Right renal cortex interstitium (tissue), 3 donors: ENCODE data around the gene KCNIP1. TPM values are rescaled to one million over a fixed set of nuclear protein-coding genes. Genes with fewer than 3 reads are reported as not detected.

Experiments used
- DNase-seq, 3 donors: peaks; one replicate each; pipeline ENCODE4 v3.0.0-alpha.2; 2013; ENCODE audit warnings: low read depth in 3 of 3, low spot score in 2 of 3
- polyA plus RNA-seq, 3 donors: library from polyadenylated mRNA; unstranded; fragments of 120-200 nt; gene quantifications; one replicate each; pipeline ENCODE4 v1.2.1, GENCODE V29; 2013; ENCODE audit not compliant: insufficient read length in 3 of 3

KCNIP1 gene
- polyA plus RNA-seq, 3 donors: 11.7 to 13.9 (median 13.7) TPM

GRCh38 chr5:170482511-170482910 lies 21.3 kb upstream of the KCNIP1 start:
- no peak for DNase-seq

GRCh38 chr5:170483701-170484458 lies 19.9 kb upstream of the KCNIP1 start:
- DNase-seq: no peak

GRCh38 chr5:170484459-170484831 lies 19.4 kb upstream of the KCNIP1 start:
- no peak for DNase-seq

DNA sequence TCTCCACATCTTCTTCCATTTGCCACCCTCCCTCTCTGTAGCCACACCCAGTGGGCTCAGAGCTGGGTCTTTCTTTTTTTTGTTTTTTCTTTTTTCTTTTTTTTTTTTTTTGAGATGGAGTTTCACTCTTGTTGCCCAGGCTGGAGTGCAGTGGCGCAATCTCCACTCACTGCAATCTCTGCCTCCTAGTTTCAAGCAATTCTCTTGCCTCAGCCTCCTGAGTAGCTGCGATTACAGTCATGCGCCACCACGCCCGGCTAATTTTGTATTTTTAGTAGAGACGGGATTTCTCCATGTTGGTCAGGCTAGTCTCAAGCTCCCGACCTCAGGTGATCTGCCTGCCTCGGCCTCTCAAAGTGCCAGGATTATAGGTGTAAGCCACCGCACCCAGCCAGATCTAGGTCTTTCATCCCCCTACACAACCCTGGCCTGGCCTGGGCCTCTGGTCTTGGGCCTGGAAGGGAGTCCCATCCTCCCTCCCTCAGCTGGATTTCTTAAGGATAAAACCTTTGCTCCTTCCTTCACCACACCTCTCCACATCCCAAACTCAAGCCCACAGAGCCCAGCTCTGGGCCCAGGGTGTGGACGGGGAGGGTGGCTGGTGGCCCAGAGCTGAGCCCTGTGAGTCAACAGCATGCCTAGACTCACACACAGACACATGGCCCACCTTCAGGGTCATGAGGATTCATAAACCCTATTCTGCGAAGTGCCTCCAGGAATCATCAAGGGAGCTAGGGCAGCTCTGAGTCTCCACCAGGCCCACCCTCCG lies 18.8 kb upstream of the KCNIP1 start:
- DNase-seq: no peak

- DNase-seq: no peak
Measured at GRCh38 chr5:170485616-170485911, 18.3 kb upstream of the KCNIP1 start.

DNA sequence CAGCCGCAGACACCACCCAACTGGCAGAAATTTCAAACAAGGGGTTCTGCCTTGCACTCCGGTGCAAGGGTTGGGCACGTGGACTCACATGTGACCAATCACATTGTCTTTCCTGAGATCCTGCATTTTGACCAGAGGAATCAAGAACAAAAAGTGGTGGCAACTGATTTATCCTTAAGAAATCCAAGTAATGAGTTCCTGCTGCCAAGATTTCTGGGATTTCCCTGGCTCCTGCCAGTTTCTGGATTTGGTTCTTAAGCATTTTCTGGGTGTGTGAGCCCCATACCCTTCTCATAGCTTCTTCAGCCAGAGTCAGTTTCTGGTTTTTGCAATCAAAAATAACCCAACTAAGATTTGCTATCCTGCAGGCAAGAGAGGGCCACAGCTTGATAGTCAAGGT lies 17.4 kb upstream of the KCNIP1 start:
- no peak for DNase-seq

DNA sequence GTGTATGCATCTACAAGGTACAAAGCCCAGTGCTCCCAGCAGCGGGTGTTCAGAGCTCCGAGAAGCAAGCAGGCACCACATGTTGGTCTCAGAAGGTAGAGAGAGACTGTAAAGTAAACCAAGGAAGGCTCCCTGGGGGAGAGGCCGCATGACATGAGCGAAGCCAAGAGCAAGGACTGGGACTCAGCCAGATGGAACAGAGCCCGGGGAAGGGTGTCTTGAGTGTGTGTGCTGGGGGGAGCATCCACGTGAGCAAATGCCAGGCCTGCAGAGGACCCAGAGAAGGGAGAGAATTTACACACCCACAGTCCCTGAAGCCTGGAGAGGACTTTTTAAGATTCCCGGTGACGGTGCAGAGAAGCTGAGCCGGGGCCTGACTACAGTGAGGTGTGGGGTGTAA lies 15.2 kb upstream of the KCNIP1 start:
- DNase-seq: no peak

DNA sequence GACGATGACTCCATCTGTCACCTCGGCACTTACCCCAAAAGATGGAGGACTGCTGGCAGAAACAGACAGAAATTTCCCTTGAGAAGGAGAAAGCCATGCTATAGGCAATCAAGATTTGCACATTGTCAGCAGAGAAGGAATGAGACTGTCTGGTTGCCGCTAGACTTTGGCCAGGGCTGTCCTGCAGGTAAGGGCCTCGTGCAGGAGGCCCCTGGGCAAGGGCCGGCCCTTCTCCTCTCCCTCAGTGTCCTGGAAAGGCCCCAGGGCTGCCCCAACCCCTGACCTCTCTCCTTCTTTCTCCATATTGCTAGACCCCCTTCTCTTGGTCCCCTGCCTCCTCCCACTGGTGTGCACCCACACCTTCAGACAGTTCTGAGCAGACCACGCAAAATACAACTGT lies 14.6 kb upstream of the KCNIP1 start:
- no peak for DNase-seq

GRCh38 chr5:170490381-170490780 lies 13.4 kb upstream of the KCNIP1 start:
- no peak for DNase-seq

DNA sequence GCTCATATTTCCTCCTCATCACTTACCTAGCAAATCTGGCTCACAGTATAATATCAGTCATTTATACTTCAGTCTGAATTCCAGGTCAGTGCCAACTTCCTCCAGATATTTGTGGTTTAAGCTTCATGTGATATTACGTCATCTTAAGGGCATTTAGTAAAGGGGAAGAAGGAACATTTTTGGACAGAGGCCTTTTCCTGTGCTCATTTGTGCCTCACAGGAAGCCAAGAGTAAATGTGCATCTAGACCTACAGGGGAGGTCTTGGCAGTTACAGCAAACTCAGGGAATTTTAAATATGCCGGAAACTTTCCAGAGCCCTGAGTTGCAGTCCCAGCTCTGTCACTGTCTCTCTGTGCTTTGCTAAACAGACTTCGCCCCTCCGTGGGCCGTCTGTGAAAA lies 12.3 kb upstream of the KCNIP1 start:
- no peak for DNase-seq

- no peak for DNase-seq
Measured at GRCh38 chr5:170493028-170493820, 10.6 kb upstream of the KCNIP1 start.

DNA sequence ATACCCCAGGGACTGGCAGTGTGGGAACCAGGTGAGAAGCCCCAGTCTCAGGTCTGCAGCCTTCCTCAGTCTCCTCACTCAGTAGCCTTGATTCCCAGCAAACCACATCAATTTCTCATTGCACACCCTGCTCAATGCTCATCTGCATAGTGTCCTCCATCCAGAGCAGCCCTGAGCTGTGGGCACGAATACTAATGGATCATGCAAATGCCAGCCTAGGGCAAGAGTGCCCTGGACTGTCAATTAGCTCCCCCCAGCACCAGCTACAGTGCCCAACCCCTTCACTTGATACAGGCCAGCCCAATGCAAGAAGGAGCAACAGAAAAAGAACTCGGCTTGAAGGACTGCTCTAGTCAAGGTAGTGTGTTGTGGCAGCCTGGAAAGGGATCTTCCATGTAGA lies 9.8 kb upstream of the KCNIP1 start:
- DNase-seq: no peak

- no peak for DNase-seq
Measured at GRCh38 chr5:170495825-170496661, 7.8 kb upstream of the KCNIP1 start.

GRCh38 chr5:170496662-170497028 lies 7.2 kb upstream of the KCNIP1 start:
- no peak for DNase-seq

GRCh38 chr5:170497311-170498038 lies 6.3 kb upstream of the KCNIP1 start:
- DNase-seq: no peak

GRCh38 chr5:170498811-170499351 lies 4.9 kb upstream of the KCNIP1 start:
- no peak for DNase-seq

DNA sequence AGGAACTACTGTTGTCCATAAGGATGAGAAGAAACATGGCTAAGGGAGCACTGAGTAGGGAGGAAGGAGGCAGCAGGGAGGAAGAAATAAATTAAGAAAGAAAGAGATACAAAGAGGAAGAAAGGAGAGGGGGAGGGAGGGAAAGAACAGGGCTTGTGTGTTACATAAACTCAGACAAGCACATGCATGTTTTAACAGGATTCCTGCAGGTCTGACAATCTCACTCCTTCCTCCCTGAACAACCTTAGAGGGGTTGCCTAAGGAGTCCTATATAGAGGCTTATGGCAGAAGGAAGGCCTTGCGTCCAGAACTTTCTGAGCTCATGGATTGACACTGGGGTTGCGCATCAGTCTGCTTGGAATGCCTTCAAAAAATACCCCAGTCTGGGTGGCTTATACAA lies 4.2 kb upstream of the KCNIP1 start:
- no peak for DNase-seq

DNA sequence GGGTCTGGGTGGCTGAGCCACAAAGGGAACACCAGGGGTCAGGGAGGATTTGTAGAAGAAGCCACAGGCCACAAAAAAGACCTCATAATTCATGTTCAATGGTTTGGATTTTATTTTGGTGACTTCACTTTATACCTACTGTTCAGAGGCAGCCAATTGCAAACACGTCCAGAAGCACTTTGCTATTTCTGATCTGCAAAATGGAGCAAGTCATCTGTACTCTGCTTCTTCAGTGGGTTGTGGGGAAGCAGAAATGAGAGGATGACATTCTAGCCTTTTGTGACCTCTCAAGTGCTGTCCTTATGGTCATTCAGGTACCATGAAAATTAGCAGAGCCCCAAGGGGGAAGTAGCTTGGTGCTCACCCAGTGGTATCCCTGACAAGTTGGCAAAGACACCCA lies 2.5 kb upstream of the KCNIP1 start:
- DNase-seq: no peak

GRCh38 chr5:170501931-170502330 lies 1.9 kb upstream of the KCNIP1 start:
- DNase-seq: no peak
